ENCODE results near the gene DPP4.

DPP4 gene

DNA sequence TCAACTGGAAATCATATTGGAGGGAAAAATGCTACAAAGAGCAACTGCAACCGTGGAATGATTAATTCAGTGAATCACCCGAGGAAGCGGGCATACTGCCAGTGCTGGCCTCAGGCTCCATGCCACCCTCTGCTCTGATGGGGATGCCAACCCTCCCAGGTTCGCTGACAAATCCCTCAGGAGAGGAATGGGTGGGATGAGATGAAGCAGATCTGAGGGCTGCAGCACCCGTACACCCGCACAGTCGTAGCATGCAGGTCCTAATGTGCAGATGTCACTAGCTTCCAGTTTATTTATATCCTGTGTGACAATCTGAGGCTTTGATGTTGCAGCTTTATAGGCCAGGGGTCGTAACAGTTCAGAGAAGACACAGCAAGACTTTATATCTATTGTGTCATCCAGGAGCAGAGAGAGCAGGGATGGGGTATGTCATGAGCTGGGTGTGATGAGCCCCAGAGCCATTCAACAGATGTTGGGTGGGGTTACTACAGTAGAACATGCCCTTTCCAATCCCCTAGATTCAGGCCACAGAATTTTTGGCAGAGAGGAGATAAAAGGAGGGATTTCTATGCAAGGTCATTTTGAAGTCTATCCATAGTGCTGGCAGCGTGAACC lies 44.6 kb downstream of the DPP4 start:
- no peaks in the 10 kb centered on the region for H3K9me3 Mint-ChIP-seq
- H3K27ac Mint-ChIP-seq, result peak overlapping the region in 2 of 3 experiments; percentile 19 to 45
- H3K36me3 Mint-ChIP-seq (ENCODE audit: low read depth), result peaks cover 20% of the 10 kb centered on the region
- H3K4me1 Mint-ChIP-seq, result peaks cover 29% of the 10 kb centered on the region
- no peaks in the 10 kb centered on the region for H3K27me3 Mint-ChIP-seq (ENCODE audit: low read depth)
- TF ChIP-seq, protein P1, sequence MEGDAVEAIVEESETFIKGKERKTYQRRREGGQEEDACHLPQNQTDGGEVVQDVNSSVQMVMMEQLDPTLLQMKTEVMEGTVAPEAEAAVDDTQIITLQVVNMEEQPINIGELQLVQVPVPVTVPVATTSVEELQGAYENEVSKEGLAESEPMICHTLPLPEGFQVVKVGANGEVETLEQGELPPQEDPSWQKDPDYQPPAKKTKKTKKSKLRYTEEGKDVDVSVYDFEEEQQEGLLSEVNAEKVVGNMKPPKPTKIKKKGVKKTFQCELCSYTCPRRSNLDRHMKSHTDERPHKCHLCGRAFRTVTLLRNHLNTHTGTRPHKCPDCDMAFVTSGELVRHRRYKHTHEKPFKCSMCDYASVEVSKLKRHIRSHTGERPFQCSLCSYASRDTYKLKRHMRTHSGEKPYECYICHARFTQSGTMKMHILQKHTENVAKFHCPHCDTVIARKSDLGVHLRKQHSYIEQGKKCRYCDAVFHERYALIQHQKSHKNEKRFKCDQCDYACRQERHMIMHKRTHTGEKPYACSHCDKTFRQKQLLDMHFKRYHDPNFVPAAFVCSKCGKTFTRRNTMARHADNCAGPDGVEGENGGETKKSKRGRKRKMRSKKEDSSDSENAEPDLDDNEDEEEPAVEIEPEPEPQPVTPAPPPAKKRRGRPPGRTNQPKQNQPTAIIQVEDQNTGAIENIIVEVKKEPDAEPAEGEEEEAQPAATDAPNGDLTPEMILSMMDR (IDR thresholded peaks at IDR 0.05; ENCODE audit: unreplicated experiment in 3 of 3), result no peak
- no peak overlapping the region for H3K4me3 Mint-ChIP-seq

DNA sequence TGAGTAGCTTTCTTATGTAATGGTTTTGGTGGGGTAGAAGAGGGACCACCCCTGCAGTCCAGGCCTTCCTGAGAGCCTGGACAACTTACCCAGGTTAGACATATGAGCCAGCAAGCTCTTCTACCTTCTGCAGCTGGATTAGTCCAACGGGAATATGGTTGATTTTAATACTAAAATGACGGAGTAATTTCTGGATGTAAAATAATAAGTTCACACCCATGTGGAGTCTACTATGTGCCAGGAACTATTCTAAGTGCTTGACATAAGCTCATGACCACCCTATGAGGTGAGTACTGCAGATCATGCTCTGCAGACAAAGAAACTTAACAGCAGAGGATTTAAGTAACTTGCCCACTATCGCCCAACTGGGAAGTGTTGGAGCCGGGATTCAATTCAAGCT lies 45.5 kb downstream of the DPP4 start:
- peaks cover 32% of the 10 kb centered on the region for H3K4me1 Mint-ChIP-seq
- no peak overlapping the region for H3K4me3 Mint-ChIP-seq
- H3K36me3 Mint-ChIP-seq (ENCODE audit: low read depth), result peaks cover 21% of the 10 kb centered on the region
- H3K9me3 Mint-ChIP-seq, result no peaks in the 10 kb centered on the region
- peak overlapping the region in 1 of 3 experiments; percentile 45 for H3K27ac Mint-ChIP-seq
- TF ChIP-seq, protein P1 (IDR thresholded peaks at IDR 0.05; ENCODE audit: unreplicated experiment in 3 of 3), result no peak
- no peaks in the 10 kb centered on the region for H3K27me3 Mint-ChIP-seq (ENCODE audit: low read depth)

DNA sequence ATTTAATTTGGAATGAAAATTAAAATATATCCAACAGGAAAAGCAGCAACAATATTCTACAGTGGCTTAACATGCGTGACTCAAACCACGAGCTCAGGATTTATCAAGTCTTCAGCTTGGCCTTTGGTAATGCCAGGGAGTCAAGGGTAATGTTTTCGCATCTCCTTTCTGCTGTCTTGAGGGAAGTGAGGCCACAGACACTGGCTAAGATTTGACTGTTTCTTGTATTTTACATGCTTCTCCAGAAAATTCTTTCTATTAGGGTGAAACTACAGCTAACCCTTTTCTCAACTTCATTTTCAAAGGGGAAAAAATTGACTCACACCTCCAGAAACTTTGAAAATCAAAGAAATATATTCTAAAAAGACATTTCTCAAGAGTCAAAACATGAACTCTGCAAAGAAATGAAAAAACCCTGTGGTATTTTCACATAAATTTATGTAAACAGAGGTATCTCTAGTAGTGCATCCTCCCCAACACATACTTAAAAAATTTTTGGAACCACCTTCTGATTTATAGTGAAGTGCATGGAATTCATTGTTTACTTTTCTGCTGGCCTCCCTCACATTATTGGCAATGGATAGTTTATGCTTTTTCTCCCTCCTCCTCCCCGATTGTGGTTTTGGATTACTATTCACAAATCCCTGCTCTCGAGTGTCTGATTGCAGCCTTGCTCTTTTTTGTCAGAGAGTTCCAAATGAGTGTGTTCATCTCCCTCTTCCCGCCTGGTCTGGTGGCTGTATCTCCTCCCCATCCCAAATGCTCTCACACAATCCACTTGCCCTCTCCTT lies 48.7 kb downstream of the DPP4 start:
- Mint-ChIP-seq H3K4me1 (peaks cover 42% of the 10 kb centered on the region), H3K27ac (peak overlapping the region; percentile 18 to 28 (median 20)), H3K36me3 (ENCODE audit: low read depth) (peaks cover 6% of the 10 kb centered on the region), H3K9me3 (no peaks in the 10 kb centered on the region), H3K4me3 (no peak overlapping the region), H3K27me3 (ENCODE audit: low read depth) (no peaks in the 10 kb centered on the region)
- TF ChIP-seq, protein P1 (IDR thresholded peaks at IDR 0.05; ENCODE audit: unreplicated experiment in 3 of 3), result no peak

DNA sequence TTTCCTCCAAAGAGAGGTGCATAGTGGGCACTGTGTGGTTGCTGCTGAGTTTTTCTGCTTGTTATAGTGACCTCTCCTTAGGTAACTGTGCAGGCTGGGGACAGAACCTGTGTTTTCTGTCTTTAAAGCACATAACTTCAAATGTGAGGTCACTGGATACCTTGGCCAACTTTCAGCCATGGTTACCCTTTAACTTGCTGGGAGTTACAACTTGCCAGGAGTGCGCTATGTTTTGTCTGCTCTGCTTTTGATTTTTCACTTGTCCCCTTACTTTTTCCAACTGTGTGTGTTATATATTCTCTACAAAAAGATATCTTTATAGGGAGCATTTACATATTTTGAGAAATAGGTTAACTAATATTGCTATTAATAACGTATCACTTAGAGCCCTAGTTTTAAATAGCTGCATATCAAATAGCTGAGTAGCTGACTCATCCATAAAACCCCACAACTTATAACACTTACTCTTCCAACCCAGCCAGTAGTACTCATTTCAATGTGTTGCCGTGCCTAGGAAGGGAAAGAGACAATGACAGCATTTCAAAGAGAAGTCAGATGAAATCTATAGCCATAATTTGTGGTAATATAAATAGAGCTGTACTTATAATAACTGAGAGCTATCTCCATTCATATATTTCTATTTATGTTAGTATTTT lies 51.6 kb downstream of the DPP4 start:
- peaks cover 5% of the 10 kb centered on the region for H3K36me3 Mint-ChIP-seq (ENCODE audit: low read depth)
- H3K27me3 Mint-ChIP-seq (ENCODE audit: low read depth), result no peaks in the 10 kb centered on the region
- H3K4me3 Mint-ChIP-seq, result no peak overlapping the region
- H3K9me3 Mint-ChIP-seq, result no peaks in the 10 kb centered on the region
- TF ChIP-seq, protein P1 (IDR thresholded peaks at IDR 0.05; ENCODE audit: unreplicated experiment in 3 of 3), result no peak
- H3K27ac Mint-ChIP-seq, result peak overlapping the region; percentile 62 to 74 (median 68)
- peaks cover 28% of the 10 kb centered on the region for H3K4me1 Mint-ChIP-seq

DNA sequence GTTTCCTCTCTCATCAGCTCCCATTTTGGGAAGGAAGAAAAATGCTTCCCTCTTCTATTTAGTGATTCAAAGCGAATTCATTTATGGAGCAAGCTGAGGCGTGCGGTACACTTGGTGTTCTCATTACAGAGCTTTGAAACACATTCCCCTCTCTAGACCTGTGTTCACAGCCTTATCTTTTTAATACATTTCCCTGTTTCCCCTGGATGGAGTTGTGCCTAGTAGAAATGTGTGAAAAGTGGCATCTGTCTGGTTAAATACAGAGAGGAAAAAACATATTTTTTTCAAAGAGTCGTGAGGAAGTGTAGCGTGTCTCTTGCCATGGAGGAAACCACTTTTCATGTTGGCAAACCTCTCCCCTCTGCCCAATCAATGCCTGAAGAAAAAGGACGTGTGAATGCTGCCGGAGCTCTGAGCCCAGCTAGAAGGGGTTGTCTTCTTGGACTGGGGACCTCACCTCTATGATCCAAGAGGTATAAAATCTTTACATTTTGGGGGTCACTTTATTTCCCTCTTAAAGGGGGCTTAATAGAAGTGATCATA lies 52.4 kb downstream of the DPP4 start:
- Mint-ChIP-seq H3K4me3 (no peak overlapping the region), H3K4me1 (peaks cover 28% of the 10 kb centered on the region), H3K9me3 (no peaks in the 10 kb centered on the region), H3K27me3 (ENCODE audit: low read depth) (no peaks in the 10 kb centered on the region), H3K36me3 (ENCODE audit: low read depth) (peaks cover 5% of the 10 kb centered on the region), H3K27ac (peak overlapping the region in 2 of 3 experiments; percentile 62 to 68)
- TF ChIP-seq, protein P1 (IDR thresholded peaks at IDR 0.05; ENCODE audit: unreplicated experiment in 3 of 3), result no peak

Measured in nephron (organoid).